NCI-H774 (cell line): Measurements from ENCODE around the gene MPG.
"Not testable (repeated sequence)": the region's sequence is repeated elsewhere in the genome, so short reads cannot be mapped to it uniquely, and the experiment has no call there.

Experiments used
- DNase-seq: peaks from one replicate; lab custom pipeline; 2025; lab: John Stamatoyannopoulos, UW

The MPG gene, protein sequence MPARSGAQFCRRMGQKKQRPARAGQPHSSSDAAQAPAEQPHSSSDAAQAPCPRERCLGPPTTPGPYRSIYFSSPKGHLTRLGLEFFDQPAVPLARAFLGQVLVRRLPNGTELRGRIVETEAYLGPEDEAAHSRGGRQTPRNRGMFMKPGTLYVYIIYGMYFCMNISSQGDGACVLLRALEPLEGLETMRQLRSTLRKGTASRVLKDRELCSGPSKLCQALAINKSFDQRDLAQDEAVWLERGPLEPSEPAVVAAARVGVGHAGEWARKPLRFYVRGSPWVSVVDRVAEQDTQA

DNA sequence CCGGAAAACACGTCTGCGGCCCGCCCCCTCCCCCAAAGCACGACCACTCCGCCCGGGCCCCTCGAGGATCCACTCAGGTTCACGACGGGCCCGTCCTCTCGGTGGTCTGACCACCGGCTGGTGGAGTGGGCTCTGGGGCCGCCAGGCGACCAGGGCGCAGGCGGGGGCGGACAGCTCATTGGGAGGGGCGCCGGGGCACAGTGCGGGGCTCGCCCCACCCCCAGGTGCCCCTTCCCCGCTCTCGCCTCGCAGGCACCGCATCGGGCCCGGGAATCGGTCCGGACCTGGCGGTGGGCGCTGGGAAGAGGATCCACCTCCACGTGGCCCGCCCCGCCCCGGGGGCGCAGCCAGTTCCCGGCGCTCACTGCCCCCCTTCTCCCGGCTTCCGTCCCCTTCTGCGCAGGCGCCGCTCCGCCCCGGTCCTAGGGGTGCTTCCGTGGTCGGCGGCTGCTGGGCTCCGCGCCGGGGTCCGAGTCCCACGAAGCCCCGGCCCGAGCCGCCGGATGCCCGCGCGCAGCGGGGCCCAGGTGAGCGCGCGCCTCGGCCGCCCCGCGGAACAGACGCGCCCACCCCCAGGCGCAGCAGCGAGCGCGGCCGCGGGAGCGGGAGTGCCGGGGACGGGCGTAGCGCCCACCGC lies at the start of gene MPG:
Gene MPG (plus strand): TSS at position 419 of the 637 bp plus-strand sequence. CDS start 85 bp downstream, at position 504.
- peak; percentile 43 for DNase-seq

DNA sequence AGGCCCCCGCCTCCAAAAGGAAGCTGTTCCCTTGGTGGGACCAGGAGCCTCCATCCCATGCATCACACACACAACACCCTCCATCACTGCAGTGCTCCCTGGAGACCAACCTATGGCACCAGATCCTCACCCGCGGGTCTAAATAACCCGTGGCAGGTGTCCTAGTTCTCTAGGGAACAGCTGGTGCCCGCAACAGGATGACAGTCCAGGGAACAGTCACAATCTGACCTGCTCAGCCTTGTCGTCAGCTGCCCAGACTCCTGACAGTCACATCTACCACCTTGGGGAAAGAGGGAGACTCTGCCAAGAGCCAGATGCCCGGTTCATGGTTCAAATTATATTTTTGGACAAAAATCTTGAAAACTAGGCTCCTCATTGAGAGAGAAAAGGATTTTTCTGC lies 47.4 kb upstream of the MPG start:
- DNase-seq = not testable (repeated sequence)

DNA sequence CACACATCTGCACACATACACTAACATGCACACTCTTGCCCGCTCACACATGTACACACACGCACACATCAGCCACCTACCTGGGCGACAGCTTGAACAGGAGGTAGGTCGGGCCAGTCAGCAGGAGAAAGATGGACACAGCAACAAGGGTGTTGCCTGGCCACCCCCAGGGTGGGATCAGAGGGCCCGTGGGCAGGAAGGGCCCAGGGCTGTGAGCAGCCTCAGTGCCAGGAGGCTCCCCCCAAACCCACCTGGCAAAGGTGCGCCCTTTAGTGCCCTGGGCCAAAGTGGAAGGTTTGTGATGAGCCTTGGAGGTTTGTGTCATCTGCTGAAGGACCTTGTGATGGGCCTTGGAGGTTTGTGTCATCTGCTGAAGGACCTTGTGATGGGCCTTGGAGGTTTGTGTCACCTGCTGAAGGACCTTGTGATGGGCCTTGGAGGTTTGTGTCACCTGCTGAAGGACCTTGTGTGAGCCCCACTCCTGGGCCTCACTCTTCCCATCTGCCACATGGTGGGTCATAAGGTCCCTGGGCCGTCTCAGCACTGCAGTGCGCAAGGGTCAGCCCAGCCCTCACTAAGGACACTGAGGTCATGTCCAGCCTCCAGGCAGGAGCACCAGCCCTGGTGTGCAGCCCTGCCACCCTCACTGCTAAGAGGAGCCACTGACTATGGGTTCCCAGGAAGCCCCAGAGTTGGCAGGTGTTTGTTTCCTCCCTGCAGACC lies 44.7 kb upstream of the MPG start:
- DNase-seq = not testable (repeated sequence)

DNA sequence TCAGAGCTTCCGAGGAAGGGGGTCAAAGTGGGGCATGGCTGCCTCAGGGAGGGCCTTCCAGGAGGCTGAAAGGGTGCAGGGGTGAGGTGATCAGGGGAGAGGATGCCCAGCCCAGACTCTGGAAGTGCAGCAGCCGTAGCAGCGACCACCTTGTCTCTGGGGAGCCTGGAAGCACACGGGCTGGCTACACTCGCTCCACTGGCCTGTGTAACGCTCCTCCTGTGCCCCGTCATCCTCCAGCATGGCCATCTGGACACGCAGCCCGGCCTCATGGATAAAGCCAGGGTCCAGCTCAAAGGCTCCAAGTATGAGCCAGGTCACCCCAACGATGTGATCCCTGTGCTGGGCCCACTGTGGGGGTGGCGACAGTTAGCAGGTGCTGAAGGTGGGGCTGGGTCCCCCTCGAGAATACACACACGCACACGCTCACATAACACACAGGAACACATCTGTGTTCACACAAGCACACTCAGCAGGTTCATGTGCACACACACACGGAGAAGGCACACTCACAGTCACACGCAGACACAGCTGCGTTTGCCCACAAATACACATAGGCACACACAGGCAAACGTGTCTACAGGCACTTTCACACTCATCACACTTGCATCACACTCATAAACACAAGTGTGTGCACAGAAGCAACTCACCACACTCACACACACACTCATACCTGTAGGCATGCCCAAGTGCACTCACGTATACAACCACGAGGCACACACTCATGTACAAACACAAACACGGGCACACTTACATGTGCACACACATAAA lies 44.0 kb upstream of the MPG start:
- DNase-seq = no peak

DNA sequence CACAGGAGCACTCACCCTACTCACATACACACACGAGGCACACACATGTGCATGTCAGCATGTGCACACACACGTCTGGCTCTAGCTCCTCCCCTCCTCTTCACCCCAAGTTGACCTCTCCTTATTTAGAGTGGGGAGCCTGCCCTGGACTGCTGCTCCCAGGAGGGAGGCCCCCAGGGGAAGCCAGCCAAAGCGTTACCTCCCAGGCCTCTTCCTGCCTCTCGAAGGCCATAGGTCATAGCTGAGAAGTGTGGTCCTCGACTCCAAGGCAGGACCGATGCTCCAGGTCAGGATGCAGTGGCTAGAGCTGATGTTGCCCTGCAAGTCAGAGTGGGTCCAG lies 43.4 kb upstream of the MPG start:
- DNase-seq = no peak

DNA sequence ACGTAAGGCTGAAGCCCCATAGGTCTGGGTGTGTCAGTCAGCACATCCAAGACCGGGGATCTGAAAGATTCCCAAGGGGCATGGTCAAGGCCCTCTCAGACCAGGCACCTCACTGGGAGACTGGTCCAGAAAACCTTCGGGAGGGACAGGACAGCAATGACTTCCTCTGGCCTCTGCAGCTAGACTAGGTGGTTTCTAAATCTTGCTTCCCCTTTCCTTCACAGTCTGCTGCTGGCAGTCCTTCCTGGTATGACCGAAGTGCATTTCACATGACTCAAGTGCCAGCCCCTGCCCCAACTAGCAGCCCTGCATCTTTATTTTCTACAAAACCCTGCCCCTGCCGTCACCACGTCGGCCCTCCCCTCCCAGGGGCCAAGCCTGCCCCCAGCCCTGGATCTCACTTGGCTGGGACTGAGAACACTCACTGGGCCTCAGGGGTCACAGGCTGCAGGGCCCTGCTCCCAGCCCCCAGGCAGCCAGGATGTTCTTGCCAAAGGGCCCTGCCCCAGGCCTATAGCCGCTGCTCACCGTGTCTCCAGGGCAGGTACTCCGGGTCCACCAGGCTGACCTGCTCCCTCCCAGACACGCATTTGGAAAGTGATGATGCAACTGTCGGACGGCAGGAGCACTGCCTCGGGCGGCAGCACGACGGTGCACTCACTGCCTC lies 42.9 kb upstream of the MPG start:
- no peak for DNase-seq

DNA sequence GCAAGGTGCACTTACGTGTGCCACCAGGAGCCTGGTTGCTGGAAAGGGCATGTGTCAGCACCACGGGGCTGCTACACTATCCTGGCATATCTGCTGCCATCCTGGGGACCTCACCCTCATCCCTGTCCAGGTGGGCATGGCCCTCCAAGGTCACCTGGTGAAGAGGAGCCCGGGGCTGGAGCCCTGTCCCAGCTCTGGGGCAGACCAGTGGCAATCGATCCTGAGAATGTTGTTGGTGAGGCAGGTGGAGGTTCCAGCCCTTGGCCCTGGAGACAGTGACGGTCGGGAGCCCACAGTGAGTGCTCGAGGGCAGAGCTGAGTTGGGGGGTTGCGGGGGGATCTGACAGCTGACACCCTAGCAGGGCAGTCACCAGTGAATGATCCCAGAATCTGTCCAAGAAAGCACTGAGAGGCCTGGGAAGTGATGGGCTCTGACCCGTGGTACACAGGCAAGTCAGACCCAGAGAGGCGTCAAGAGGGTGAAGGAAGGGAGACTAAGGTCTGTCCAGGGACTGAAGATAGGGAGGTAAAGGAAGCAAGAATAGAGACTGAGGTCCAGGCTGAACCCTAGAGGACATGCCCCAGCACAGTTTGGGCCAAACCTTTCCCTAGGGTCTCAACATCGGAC lies 42.2 kb upstream of the MPG start:
- no peak for DNase-seq

DNA sequence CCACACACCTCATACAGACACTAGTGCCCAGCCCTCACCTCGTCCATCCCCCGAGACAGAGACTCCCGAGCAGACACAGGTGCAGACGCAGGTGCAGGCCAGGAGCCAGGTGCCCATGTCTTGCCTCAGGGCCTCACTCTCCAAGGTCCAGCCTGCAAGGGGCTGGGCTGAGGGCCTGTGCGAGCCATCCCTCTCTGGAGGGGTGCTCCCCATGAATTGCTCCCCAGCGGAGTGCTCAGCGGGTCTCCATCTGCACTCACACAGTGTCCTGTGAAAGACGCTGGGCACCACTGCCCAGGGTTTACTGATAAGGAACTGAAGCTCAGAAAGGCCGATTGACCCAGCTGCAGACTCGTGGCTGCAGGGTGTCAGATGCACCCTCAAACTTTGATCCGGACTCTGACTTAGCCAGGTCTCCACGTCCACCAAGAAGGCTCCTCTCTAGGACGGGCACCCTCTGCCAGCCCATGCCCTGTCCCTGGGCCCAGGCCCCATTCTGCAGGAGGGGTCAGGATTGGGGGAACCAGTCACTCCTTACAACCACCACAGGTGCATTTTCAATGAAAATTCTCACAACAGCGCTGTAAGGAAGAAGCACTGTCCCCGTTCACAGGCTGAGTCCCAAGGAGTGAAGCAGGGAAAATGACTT lies 41.6 kb upstream of the MPG start:
- DNase-seq = no peak

DNA sequence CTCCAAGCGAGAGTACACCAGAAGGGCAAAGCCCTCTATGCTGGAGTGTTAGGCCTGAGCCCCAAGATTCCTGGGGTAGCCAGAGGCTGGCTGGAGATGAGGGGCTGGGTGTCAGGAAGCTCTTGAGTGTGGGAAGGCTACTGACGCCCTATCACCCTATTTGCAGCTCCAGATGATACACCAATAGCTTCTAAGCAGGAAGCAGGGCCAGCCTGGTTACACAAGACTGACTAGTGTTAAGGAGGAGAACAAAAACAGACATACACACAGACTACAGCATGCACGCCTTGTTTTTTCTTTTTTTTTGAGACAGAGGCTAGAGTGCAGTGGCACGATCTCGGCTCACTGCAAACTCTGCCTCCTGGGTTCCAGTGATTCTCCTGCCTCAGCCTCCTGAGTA lies 40.5 kb upstream of the MPG start:
- DNase-seq = no peak

DNA sequence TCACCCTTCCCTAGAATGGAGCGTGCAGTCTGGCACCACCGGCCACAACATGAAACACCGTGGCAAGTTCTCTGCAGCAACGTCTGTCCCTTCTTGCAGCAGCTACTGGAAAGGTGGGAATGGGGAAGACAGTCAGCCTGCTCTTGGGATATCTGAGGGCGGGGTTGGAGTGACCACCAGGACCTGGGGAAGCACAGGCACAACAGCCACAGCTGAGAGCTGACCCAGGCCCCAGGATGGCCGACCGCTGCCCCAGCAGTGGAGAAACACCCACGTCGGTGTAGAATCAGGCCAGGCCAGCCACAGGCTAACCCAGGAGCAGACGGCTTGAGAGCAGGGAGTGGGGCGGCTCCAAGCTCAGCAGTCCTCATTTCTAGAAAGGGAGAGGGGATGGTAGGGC lies 39.8 kb upstream of the MPG start:
- DNase-seq = not testable (repeated sequence)

DNA sequence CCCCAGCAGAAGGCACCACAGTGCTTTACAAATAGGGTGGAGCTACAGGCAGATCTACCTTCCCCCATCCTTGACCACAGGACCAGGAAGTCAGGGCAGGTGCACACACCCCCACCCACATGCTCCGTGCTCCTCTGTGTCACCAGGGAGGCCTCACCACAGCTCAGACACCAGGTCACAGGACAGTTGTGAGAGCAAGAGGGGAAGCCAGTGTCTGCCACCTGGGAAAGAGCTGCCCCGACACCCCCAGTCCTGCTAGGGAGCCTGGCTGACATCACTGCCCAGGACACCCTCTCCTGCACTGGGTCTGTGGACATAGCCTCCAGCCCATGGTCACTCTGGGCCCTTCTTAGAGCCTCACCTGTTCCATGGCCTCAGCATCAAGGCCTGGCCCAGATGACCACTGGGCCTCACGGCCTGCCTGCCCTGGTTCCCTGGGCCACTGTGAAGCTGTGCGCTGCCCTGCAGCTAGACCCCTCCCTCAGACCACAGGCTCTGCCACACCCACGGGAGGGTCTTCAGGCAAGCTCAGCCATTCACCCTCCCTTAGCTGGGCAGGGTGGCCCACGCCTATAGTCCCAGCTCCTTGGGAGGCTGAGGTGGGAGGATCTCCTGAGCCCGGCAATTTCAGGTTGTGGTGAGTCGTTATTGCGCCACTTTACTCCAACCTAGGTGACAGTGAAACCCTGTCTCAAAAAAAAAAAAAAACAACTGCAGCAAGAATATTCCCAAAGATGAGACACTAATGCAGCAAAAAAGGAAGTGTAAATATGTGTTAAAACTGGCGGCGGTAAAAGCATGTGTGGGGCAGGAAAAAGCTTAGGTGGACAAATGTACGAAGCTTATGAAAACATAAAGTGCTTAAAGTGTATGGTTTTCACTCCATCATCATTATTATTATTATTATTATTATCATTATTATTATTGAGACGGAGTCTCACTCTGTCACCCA lies 38.8 kb upstream of the MPG start:
- no peak for DNase-seq

DNA sequence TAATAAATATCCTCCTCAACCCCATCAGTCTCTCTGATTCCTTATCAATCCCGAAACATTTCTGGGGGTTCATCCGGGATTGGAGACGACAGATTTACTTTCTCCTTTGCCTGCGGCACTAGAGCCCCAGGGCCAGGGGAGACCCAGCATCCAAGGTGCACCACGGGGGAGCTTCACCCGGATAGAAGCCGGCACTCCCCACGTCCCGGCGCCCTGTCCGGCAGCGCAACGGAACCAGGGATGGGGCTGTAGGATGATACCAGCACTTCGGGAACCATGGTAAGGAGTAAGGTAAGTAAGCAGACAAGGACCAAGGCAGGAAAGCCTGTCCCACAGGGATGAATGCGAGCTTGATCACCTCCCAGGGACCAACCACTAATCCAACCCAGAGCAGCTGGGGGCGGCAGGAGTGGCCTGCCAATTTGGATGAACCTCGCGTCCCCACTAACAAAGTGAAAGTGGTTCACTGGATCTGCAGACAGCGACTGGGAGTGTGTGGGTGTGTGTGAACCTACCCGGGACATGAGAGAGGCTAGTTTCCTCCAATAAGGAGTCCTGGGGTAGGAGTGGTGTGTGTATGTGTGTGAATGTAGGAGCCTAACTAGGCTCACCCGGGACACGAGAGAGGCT lies 36.5 kb upstream of the MPG start:
- no peak for DNase-seq

DNA sequence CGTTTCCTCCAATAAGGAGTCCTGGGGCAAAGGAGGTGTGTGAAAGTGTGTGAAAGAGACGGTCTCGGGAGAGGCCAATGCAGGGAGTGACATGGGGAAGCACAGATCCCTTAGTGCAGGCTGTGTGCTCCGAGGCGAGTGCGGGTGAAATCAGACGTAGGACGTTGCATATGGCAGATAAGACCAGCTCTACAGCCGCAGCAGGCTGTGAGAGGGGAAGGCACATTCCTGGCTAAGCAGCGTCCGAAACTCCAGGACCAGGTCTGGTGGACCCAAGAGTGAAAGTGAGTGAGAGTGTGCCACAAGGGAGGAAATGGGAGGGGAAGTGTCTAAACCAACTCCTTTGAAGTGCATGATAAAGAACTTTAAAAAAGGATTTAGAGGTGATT lies 36.0 kb upstream of the MPG start:
- no peak for DNase-seq

DNA sequence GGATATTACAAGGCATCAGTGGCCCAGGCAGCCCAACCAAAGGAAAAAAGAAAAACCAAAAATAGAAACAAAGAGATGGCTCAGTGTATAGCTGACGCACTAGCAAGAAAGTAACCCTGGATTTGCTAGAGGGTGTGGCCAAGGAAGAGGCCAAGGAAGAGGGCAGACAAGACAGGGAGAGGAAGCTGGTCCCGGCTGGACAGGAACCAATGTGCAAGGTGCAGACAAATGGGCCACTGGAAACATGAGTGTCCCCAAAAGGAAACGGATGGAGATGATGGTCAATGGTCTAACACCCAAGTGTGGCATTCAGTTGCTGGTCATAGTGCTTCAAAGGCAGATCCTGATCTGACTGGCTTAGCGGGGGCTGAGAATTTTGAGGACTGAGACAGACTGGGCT lies 35.3 kb upstream of the MPG start:
- DNase-seq = no peak

DNA sequence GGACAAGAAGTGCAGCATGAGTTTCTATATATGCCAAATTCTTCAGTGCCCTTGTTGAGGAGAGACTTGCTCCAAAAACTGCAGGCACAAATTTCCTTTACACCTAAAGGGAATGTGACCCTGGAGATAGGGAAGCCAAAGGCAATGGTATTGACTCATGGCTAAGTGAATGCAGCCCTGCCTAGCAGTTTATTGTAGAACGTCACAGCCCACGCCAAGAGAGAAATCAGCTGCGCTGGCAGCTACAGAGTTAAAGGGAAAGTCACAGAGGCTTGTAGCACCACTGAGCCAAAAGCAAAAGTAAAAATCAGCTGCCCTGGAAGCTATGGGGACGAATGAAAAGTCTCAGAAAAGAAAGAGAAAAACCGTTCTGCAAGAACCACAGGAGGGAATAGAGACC lies 34.7 kb upstream of the MPG start:
- no peak for DNase-seq

DNA sequence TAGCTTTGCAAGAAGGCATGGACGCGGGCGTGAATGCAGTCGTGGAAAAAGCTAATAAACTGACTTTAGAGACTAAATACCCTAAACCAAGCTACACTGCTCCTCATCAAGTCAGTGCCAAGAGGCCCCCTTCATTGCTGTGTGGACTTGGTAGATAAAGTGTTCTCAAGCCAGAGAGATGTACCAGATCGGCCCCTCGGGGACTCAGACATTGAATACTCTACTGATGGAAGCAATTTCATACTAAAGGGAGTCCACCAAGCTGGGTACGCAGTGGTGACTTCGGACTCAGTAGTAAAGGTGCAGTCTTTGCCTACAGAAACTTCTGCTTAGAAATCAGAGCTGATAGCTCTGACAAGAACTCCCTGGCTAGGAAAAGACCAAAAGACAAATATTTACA lies 33.4 kb upstream of the MPG start:
- no peak for DNase-seq

DNA sequence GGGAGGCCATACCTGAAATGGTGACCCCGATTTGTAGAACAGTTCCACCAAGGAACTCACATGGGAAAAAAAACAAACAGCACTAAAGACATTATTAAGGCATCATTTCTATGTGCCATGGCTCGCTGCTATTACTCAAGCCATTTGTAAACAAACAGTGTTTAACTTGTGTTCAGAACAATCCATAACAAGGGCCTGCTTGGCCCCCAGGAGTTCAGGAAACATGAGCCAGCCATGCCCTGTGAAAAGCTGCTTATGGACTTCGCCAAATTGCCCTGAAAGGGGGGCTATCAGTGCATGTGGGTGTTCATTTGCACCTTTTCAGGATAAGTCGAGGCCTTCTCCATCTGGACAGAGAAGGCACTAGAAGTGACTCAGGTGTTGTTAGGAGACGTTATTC lies 32.6 kb upstream of the MPG start:
- peak; percentile 23 for DNase-seq

DNA sequence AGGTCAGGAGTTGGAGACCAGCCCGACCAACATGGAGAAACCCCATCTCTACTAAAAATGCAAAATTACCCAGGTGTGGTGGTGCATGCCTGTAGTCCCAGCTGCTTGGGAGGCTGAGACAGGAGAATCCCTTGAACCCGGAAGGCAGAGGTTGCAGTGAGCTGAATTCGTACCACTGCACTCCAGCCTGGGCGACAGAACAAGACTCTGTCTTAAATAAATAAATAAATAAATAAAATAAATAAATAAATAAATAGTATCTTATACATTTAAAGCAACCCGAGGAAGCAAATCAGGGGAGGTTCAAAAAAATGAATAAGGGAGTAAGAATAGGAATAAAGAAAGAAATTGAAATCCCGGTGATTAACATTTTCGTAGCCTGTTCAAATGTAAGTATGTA lies 31.5 kb upstream of the MPG start:
- not testable (repeated sequence) for DNase-seq

DNA sequence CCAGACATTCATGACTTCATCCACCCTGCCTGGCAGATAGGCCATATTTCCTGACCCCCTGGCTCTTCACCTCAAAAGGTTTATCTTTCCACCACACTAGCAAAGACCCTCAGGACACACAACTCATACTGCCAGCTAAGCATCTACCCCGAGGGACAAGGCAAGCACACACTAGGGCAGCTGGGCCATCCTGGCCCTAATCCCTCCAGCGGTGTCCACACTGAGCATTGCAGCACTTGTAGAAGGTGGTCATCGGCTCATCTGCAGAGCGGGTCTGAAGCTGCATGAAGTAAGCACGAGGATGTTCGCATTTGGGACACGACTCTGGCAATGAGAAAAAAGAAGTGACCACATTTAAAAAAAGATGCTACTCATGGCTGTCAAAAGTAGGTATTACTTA lies 30.8 kb upstream of the MPG start:
- no peak for DNase-seq
